IMR-90 (cell line): ENCODE results near the gene ATP2C2. TPM values are rescaled to one million over a fixed set of nuclear protein-coding genes. Genes with fewer than 3 reads are reported as not detected.
"Not testable (repeated sequence)": the region's sequence is repeated elsewhere in the genome, so short reads cannot be mapped to it uniquely, and the experiment has no call there.

Experiments
- ATAC-seq: fragments of 200-7000 bp; cut with Tn5 transposase; 2 replicates; pipeline ENCODE4 v1.9.1; 2020; ENCODE audit warnings: low read depth, mild to moderate bottlenecking, moderate library complexity
- BruUV-seq: library from RNA; stranded (reverse); fragments of 400-500 nt; replicated peaks from 2 replicates; lab custom pipeline; 2021; lab: Mats Ljungman, UMichigan
- CTCF ChIA-PET: fragments of 300-600 bp; formaldehyde crosslinking; extraction: SDS; loops from one replicate; lab custom pipeline; 2021; ENCODE audit warnings: antibody characterized with exemption; lab: Yijun Ruan, JAX
- POLR2A ChIA-PET: fragments of 300-600 bp; sonication (Branson Sonifier 250); formaldehyde crosslinking; loops from one replicate; lab custom pipeline; 2022; ENCODE audit warnings: antibody characterized with exemption; ENCODE audit not compliant: unreplicated experiment; lab: Charles Lee
- DNase-seq: peaks from one replicate; pipeline ENCODE4 v3.0.0; 2013
- H2AFZ ChIP-seq: replicated peaks from 2 replicates; pipeline ENCODE3; 2013; ENCODE audit warnings: low read length, mild to moderate bottlenecking; ENCODE audit not compliant: poor library complexity
- H2AK5ac ChIP-seq: 2 replicates; pipeline ENCODE4 v1.6.1; 2013; ENCODE audit warnings: low read depth, low read length, inconsistent platforms
- H2AK9ac ChIP-seq: replicated peaks from 2 replicates; pipeline ENCODE3; 2013; ENCODE audit warnings: mild to moderate bottlenecking, low read depth, low read length, moderate library complexity; ENCODE audit not compliant: poor library complexity
- H2BK120ac ChIP-seq: 2 replicates; pipeline ENCODE4 v1.6.1; 2013; ENCODE audit warnings: low read depth, low read length, inconsistent platforms
- H2BK15ac ChIP-seq: 3 replicates; pipeline ENCODE4 v1.6.1; 2013; ENCODE audit warnings: low read depth, low read length, inconsistent platforms
- H2BK20ac ChIP-seq: 2 replicates; pipeline ENCODE4 v1.6.1; 2013; ENCODE audit warnings: low read depth, mild to moderate bottlenecking, inconsistent platforms, low read length, moderate library complexity
- H2BK5ac ChIP-seq: 2 replicates; pipeline ENCODE4 v1.6.1; 2013; ENCODE audit warnings: mild to moderate bottlenecking, low read depth, low read length, inconsistent platforms; ENCODE audit not compliant: poor library complexity, severe bottlenecking
- H3K14ac ChIP-seq: replicated peaks from 2 replicates; pipeline ENCODE4 v1.6.1; 2013; ENCODE audit warnings: low read depth, low read length, inconsistent platforms
- H3K18ac ChIP-seq: 2 replicates; pipeline ENCODE4 v1.6.1; 2013; ENCODE audit warnings: low read depth, low read length, control low read depth
- H3K23ac ChIP-seq: 2 replicates; pipeline ENCODE4 v1.6.1; 2013; ENCODE audit warnings: low read depth, low read length, inconsistent platforms
- H3K27ac ChIP-seq: 2 replicates; pipeline ENCODE4 v1.5.1; 2013; ENCODE audit warnings: mild to moderate bottlenecking, control low read depth, low read length; ENCODE audit not compliant: insufficient read depth
- H3K27me3 ChIP-seq: 2 replicates; pipeline ENCODE4 v1.6.1; 2013; ENCODE audit warnings: low read length; ENCODE audit not compliant: control insufficient read depth, insufficient read depth
- H3K36me3 ChIP-seq: 2 replicates; pipeline ENCODE4 v1.6.1; 2013; ENCODE audit warnings: low read length, mixed read lengths; ENCODE audit not compliant: control insufficient read depth, insufficient read depth
- H3K4ac ChIP-seq: 2 replicates; pipeline ENCODE4 v1.6.1; 2013; ENCODE audit warnings: low read depth, low read length, inconsistent platforms
- H3K4me1 ChIP-seq: 2 replicates; pipeline ENCODE4 v1.6.1; 2013; ENCODE audit warnings: low read length, mixed read lengths; ENCODE audit not compliant: control insufficient read depth, insufficient read depth
- H3K4me2 ChIP-seq: 2 replicates; pipeline ENCODE4 v1.6.1; 2013; ENCODE audit warnings: low read depth, mild to moderate bottlenecking, control low read depth, low read length, moderate library complexity
- H3K4me3 ChIP-seq: 2 replicates; pipeline ENCODE4 v1.5.1; 2013; ENCODE audit warnings: low read depth, mild to moderate bottlenecking, control low read depth, low read length, moderate library complexity; ENCODE audit not compliant: insufficient read depth
- H3K56ac ChIP-seq: 2 replicates; pipeline ENCODE4 v1.6.1; 2013; ENCODE audit warnings: low read length, inconsistent platforms; ENCODE audit not compliant: insufficient read depth; ENCODE audit errors: extremely low read depth
- H3K79me1 ChIP-seq, 2 experiments: 2 replicates each; pipeline ENCODE4 v1.6.1; 2013; ENCODE audit warnings: low read length in 2 of 2, inconsistent platforms in 1 of 2, low read depth in 1 of 2
- H3K9ac ChIP-seq: 2 replicates; pipeline ENCODE4 v1.6.1; 2013; ENCODE audit warnings: low read depth, low read length, control low read depth
- H3K9me1 ChIP-seq: 2 replicates; pipeline ENCODE4 v1.6.1; 2013; ENCODE audit warnings: low read length, inconsistent platforms; ENCODE audit not compliant: insufficient read depth
- H3K9me3 ChIP-seq: 2 replicates; pipeline ENCODE4 v1.6.1; 2013; ENCODE audit warnings: low read length; ENCODE audit not compliant: control insufficient read depth, insufficient read depth
- H4K20me1 ChIP-seq: 2 replicates; pipeline ENCODE4 v1.6.1; 2013; ENCODE audit warnings: low read length, inconsistent platforms; ENCODE audit not compliant: insufficient read depth
- H4K5ac ChIP-seq: 2 replicates; pipeline ENCODE4 v1.6.1; 2013; ENCODE audit warnings: mild to moderate bottlenecking, low read depth, low read length, control low read depth
- H4K8ac ChIP-seq, 2 experiments: 2 replicates each; pipeline ENCODE4 v1.6.1; 2013; ENCODE audit warnings: low read depth in 2 of 2, low read length in 2 of 2, control low read depth in 1 of 2, inconsistent platforms in 1 of 2
- H4K91ac ChIP-seq: 2 replicates; pipeline ENCODE4 v1.6.1; 2013; ENCODE audit warnings: low read depth, low read length, inconsistent platforms; ENCODE audit not compliant: insufficient read depth
- CEBPB ChIP-seq: IDR thresholded peaks from 2 replicates; pipeline ENCODE4 v1.6.1; 2012; ENCODE audit warnings: low read depth, low read length, improper control_type of control experiment
- WGBS, 2 experiments: methylation state at CpG; one replicate each; pipeline versions ENCODE4 v1.1.5 to v1.1.7; 2013; ENCODE audit warnings: missing lambda C conversion rate in 2 of 2; ENCODE audit not compliant: insufficient read length in 1 of 2; ENCODE audit errors: extremely low coverage in 2 of 2; 5-methylcytosine and 5-hydroxymethylcytosine counted together
- dilution Hi-C: fragments of 300-500 bp; cut with HindIII; formaldehyde crosslinking; loops from one replicate; pipeline ENCODE4 v1.14.3; 2018; ENCODE audit warnings: low sequenced_read_pairs; ENCODE audit not compliant: unreplicated experiment
- in situ Hi-C: fragments of 300-500 bp; cut with MboI; formaldehyde crosslinking; loops from 3 replicates; pipeline ENCODE4 v1.14.3; 2019; ENCODE audit warnings: low sequenced_read_pairs, inconsistent platforms, mixed read lengths
- intact Hi-C: fragments of 100-400 bp; cut with micrococcal nuclease; formaldehyde crosslinking; loops from 2 replicates; pipeline ENCODE4 v1.10.0; 2022
- polyA plus RNA-seq, 3 experiments: library from polyadenylated mRNA; depleted of rRNA; stranded (reverse); fragments of >200 nt; gene quantifications; 2 replicates each; pipeline ENCODE4 v1.2.3, GENCODE V29; 2012; ENCODE audit warnings: low replicate concordance in 1 of 3
- total RNA-seq: library from RNA; depleted of rRNA; stranded (reverse); fragments of >200 nt; gene quantifications from 2 replicates; pipeline ENCODE4 v1.2.3, GENCODE V29; 2012

The ATP2C2 gene
- total and polyA plus RNA-seq, 2 of the 4 experiments (the other 2 are of a cell fraction), result not detected

- in situ Hi-C loops, intact Hi-C loops, H3K27ac ChIP-seq, POLR2A ChIA-PET, H3K9me3 ChIP-seq, H2BK20ac ChIP-seq, H3K56ac ChIP-seq, H3K36me3 ChIP-seq, dilution Hi-C loops, H3K18ac ChIP-seq, H3K9ac ChIP-seq, H3K4me1 ChIP-seq, H3K79me1 ChIP-seq, H3K9me1 ChIP-seq, ATAC-seq, H4K8ac ChIP-seq, DNase-seq, H2AK5ac ChIP-seq, H3K23ac ChIP-seq, H2AK9ac ChIP-seq, H4K20me1 ChIP-seq, CTCF ChIA-PET, H2BK15ac ChIP-seq, H3K4me2 ChIP-seq, H2BK5ac ChIP-seq, H3K14ac ChIP-seq, H3K4ac ChIP-seq, H4K91ac ChIP-seq, H2BK120ac ChIP-seq, H4K5ac ChIP-seq, H3K4me3 ChIP-seq, BruUV-seq, H2AFZ ChIP-seq: not testable (repeated sequence)
- H3K27me3 ChIP-seq, result peaks cover 38% of the 10 kb centered on the region
- 87% methylated on average over 3 of the region's 5 CpGs; no CpG with 5 or more reads in 1 of the 2 experiments for WGBS, 2 experiments
- TF ChIP-seq CEBPB, result 0 out of 2 replicates have a peak, but pooled peaks have one; percentile 8
Measured at GRCh38 chr16:84403435-84403834, 35.1 kb downstream of the ATP2C2 start.
